Smooth muscle cell of the brain vasculature (primary cell): ENCODE results near the gene RNF213.

Experiments
- DNase-seq: peaks from one replicate; pipeline ENCODE4 v3.0.0-alpha.2; 2012; ENCODE audit warnings: low read depth, low spot score

The RNF213 gene

GRCh38 chr17:80416260-80416939, 155.7 kb downstream of the RNF213 start:
- no peak for DNase-seq

DNA sequence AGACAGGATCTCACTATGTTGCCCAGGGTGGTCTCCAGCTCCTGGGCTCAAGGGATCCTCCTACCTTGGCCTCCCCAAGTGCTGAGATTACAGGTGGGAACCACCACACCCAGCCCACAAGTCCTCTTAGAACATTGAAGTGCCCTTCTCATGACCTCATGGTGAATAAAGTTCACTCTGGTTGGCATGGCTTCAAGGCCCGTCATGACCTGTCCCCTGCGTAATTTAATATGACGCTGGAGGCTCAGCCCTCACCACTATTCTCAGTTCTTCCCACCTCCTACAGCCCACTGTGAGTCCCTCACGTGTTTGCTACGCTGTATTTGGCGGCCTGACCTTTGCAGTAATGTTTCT, 156.3 kb downstream of the RNF213 start:
- DNase-seq: no peak

DNA sequence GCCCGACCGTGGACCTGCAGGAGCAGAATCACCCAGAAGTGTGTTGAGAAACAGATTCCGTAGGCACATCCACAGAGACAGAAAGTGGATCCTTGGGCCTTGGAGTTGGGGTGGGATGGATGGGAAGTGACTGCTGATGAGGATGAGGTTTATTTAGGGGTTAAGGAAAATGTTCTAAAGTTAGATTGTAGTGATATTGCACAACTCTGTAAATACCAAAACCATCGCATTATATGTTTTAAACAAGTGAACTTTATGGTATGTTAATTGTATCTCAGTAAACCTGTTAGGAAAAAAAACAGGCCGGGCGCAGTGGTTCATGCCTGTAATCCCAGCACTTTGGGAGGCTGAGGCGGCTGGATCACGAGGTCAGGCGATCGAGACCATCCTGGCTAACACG, 157.9 kb downstream of the RNF213 start:
- no peak for DNase-seq

- no peak for DNase-seq
Measured at GRCh38 chr17:80419255-80419654, 158.6 kb downstream of the RNF213 start.

GRCh38 chr17:80421381-80422090, 160.9 kb downstream of the RNF213 start:
- DNase-seq: no peak

DNA sequence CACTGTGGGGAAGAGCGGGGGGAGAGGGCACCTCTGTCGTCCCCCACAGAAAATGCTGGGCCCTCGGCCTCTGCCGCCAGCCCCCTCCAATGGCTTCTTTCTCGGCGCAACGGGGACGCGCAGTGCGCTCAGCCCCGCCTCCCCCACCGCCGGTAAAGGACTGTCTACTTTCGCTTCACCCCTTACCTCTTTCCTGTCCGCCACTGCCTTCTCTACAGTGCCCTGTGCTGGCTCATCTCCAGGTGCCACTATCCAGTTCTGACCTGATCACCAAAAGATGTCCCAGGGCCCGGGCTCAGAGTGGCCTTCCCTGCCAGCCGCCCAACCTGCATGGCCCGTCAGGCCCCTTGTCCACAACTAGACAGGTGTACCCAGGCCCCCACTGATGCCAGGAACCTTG, 161.6 kb downstream of the RNF213 start:
- no peak for DNase-seq

DNA sequence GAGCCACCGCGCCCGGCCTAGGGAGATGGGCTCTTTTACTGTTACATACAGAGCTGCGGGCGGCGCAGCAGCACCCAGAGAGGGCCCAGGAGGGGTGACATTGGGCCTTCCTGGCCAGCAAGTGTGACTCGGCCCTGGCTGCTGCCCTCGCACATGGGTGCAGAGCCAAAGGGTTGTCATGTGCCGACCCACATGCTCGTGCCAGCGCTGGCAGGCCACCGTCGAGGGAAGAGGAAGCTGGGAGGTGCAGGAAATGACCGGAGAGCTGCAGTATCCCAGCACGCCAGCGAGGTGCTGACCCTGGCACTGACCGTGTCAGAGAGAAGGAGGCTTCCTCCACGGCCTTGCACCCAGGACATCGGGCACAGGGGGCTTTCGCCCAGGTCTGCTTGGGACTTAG, 162.3 kb downstream of the RNF213 start:
- DNase-seq: no peak

- no peak for DNase-seq
Measured at GRCh38 chr17:80423536-80424225, 163.0 kb downstream of the RNF213 start.

GRCh38 chr17:80424261-80424660, 163.6 kb downstream of the RNF213 start:
- no peak for DNase-seq

DNA sequence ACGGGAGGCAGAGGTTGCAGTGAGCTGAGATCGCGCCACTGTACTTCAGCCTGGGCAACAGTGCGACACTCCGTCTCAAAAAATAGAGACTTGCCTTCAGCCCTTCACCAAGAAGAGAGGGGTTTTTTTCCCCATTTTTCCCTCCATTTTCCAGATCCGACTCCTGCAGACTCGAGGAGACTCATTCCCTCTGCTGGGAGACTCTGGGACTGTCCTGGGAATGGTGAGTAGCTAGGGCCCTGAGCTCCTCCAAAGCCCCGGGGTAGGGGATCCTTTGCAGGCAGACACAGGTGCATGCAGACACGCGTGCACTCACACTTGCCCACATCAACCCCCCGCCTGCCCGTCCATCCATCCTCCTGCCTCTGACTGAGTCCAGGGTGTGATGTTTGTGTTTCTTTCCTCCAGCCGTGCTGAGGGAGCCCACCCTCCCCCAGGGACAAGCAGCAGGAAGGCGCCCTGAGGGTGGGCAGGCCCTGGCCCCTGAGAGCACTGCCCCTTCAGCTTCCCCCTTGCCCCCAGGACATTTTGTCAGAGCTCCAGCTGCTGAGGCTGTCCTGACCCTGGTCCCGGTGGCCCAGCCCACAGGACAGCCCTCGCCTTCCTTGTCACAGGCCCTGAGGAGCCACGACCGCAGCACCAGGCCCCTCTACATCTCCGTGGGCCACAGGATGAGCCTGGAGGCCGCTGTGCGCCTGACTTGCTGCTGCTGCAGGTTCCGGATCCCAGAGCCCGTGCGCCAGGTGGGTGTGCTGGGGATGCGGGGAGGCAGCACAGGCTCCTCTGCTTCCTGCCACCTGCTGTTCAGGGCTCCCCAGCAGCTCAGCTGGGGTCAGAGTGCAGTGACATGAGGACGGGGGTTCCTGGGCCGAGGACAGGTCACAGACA, 164.5 kb downstream of the RNF213 start:
- no peak for DNase-seq

- DNase-seq: no peak
Measured at GRCh38 chr17:80425835-80426426, 165.3 kb downstream of the RNF213 start.

DNA sequence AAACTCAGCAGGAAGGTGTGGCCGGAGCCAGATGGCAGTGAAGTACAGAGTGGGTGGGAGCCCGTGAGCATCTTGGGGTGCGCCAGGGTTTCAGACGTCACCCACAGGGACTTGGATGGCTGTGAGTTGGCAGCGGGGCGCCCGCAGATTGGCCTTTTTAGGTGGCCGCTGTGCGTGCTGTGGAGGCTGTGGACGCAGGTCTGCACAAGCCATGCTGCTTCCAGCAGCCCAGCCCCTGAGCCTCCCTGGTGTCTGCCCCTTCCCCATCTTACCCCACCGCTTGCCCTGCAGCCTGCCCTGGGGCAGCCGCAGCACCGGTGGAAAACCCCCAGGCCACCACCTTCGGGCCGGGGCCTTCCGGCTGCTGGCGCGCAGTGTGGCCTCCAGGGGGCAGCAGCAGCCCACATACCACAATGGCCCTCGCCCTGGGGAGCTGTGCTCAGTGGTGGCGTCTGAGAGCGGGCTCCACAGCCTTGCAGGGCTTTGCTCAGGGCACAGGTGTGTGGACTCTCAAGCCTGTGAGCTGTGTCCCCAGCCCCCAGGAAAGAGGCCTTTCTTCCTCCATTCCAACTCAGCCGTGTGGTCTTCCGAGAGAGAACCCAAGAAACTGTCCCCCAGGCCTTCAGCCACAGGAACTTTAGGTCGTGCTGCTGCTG, 166.1 kb downstream of the RNF213 start:
- no peak for DNase-seq

DNA sequence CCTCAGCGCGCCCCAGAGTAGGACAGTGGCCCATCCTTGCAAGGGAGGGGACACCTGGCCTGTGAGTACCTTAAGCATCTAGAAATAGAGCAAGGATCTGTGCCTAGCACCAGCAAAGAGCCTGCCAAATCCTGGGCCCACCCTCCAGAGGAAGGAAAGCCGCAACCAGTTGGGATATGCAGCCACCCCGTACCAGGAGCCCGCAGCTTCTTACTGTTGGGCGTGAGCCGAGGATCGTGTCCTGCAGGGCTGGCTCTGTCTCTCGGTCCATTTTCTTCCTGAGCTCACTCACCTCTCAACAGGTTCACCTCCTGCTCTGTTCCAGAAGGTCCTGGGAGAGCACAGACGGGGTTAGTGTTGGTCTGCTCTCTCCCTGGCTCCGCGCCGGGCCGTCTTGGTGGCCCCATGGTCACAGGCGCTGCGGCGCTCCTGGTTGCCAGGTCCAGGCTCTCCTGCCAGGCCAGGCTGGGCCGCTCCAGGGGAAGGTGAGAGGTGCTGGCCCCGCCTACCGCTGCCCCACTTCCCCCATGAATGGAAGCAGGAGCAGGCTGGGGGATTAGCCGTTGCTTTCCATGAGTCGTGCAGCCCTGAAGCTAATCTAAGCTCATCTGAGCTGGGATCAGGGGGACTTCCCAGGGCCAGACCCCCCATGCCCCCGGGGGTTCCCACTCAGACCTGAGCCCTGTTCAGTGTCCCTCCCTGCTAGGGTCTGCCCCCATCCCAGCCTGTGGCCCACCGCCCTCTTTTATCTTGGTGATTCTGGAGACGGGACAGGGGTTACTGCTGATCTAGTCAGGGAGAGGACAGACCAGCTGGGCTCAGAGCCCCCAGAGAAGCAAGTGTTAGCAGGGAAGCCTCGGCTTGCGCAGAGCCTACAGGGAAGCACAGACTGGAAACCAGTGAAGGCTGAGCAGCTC, 167.0 kb downstream of the RNF213 start:
- DNase-seq: no peak

DNA sequence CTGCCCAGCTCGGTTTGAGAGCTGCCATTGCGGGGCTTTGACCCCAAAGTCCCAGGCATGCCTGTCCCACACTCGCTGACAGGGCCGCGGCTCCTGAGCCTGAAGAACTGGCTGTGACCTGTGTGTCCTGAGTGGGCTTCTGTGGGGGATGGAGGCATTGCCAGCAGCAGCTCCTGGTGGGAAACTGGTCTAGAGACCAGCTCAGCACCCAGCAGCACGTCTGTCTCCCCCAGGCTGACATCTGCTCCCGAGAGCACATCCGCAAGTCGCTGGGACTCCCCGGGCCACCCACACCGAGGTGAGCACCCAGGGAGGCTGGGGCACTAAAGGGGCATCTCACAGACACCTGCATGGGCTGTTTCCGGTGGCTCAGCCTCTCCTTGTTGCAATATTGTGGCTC, 167.7 kb downstream of the RNF213 start:
- no peak for DNase-seq

- no peak for DNase-seq
Measured at GRCh38 chr17:80428796-80429195, 168.1 kb downstream of the RNF213 start.

GRCh38 chr17:80429356-80430275, 169.0 kb downstream of the RNF213 start:
- no peak for DNase-seq

DNA sequence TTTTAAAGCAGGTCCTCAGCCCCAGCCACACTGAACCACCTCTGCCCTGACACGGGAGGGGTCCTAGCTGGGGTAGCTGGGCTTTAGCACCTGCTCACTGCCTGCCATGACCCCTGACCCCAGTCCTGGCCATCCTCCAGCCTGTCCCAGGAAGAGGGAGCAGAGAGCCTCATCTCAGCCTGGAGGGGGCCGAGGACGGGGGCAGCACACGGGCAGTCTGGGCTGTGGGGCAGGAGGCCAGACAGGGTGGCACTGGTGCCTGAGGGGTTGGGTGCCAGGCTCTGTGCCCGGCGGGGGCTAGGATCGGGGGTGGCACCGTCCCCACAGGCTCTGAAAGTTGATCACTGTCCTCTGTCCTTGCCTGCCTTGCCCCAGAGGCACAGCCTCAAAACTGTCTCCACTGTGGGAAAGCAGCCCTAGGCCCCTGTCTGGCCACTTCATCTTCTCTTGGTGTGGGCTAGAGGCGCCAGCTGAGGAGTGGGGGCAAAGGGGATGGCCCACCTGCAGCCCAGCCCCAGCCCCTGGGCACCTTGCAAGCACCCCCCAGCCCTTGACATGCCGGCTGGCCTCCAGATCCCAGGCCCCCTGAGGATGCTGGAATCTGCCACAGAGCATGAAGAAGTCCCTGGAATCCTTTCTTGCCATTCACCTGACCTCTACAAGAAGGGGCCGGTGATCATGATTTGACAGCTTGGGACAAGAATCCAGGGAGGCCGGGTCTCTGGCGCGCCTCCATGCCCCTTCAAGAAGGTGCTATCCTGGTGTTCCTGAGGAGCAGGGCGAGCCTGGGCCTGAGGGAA, 170.0 kb downstream of the RNF213 start:
- no peak for DNase-seq
